HG03108 (cell line): ENCODE measurements around the gene GTSE1.

Experiments
- ATAC-seq: cut with Tn5 transposase; IDR thresholded peaks from one replicate; pipeline ENCODE4 v1.9.1; 2021; ENCODE audit warnings: moderate library complexity; ENCODE audit not compliant: unreplicated experiment

Gene GTSE1

GRCh38 chr22:46327691-46328465 is 31.2 kb downstream of the GTSE1 start:
- ATAC-seq: no peak

DNA sequence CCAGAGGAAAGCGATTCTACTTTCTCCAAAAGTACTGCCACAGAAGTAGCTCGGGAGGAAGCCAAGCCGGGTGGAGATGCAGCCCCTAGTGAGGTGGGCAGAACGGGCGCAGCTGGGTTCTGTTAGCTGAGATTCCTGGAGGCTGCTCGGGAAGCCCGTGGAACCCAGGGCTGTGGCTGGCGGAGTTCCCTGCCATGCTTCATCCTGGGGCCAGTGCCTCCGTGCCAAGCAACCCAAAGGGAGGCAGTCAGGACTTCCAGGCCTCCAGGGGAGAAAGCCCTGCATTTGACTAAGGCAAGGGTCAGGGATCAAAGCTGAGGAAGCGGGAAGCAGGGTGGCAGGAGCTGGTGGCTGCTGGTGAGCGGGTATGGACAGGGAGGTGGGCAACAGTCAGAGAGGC is 32.1 kb downstream of the GTSE1 start:
- no peak for ATAC-seq

- ATAC-seq: no peak
Observed at GRCh38 chr22:46329616-46330015, 32.9 kb downstream of the GTSE1 start.

GRCh38 chr22:46330426-46330825 is 33.8 kb downstream of the GTSE1 start:
- no peak for ATAC-seq

DNA sequence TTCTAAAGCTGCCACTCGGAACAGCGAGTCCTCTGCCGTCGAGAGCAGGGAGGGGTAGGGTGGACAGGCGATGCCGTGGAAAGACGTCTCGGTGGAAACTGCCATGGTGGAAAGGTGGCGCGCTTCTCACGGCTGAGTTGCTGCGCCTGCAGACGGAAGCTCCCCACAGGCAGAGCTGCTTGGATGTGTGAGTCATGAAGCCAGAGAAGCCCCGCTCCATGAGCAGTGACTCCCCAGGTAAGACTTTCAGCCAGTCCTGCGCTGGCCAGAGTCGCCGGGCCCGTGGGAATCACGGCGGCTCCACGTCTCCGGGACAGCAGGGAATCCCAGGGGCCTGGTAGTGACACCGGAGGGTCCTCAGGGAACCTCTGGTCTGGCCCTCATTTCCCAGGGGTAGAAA is 34.8 kb downstream of the GTSE1 start:
- ATAC-seq: no peak

DNA sequence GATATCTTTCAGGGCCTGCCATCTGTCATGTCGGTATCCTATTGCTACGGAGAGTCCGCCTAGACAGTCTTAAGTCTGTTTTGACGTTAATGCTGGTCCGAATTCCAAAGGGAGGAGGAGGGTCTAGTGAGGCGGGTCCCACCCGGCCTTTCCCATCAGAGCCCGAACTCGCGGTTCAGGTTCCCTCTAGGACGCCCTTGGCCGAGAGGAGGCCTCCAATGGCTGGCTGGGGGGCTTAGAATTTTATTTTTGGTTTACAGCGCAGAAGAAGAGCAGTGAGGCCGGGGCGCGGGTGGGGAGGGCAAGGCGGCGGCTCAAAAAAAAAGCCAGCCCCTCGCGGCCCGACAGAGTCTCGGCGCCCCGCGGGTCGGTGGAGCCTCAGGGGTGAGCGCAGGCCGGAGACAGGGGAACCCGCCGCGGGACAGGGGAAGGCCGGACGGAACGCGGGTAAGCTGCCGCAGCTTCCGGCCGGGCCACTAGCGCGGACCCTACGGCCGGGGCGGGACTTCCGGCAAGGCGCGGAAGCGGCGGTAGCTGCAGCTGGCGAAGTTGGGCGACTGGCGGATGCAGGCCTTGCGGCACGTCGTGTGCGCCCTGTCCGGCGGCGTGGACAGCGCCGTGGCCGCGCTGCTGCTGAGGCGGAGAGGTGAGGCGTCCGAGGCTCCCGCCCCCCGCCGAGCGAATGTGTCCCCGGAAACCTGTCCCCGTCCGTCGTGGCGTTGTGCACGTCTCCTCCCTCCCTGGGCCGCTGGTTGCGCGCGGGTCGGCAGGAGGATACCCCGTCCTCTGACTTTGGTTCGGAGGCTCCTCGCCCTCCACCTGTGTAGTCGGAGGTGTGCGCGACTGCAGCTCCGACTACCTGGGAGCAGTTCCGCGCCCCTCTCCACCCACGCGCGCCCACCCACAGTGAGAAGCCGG is 38.8 kb downstream of the GTSE1 start, which contains the start of gene TRMU:
Gene TRMU, plus strand, starts transcription at position 514 of the 918 bp plus-strand sequence. Its CDS starts 51 bp downstream, at position 565.
- peak; percentile 79 for ATAC-seq

DNA sequence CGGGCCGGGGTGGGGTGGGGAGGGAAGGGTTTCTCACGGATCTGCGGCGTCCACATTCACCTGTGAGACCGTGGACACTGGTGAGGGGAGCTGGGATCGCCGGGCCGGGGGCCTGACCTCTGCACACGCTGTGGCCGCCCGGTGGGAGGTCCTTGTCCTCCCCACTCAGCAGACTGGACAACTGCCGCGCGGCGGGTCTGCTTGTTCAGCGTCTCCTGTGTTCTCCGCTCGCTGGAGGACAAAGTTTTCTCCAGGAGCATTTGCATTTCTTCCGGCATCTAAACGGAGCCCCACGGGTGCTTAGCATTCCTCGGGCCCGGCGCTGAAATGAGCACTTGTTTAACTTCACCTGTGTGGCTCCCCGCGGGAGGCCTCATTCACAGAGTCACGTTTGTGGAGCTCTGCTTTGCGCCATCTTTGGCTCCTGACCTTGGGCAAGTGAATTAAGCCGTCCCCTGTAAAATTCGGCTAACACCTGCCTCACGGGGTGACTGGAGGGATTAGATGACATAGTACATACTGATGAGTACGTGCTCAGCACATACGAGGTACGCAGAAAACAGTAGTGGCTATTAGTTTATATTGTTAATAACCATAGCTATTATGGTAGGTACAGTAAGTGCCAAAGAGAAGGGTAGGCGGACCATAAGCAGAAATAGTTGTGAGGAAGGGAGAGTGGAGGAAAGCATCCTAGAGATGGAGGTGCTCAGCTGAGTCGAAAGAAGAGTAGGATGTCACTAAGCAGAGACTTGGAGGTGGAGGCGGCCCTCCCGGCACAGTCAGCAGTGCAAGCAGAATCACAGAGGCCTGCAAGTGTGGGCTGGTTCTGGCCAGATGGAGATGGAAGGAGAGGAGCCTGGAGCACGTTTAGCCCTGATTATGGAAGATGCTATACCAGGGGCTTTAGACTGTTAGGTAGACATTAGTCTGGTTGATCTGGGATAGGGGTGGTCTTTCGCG is 39.7 kb downstream of the GTSE1 start:
- ATAC-seq: no peak

- ATAC-seq: no peak
Observed at GRCh38 chr22:46337870-46338269, 41.2 kb downstream of the GTSE1 start.

GRCh38 chr22:46338636-46339035 is 42.0 kb downstream of the GTSE1 start:
- ATAC-seq: no peak

DNA sequence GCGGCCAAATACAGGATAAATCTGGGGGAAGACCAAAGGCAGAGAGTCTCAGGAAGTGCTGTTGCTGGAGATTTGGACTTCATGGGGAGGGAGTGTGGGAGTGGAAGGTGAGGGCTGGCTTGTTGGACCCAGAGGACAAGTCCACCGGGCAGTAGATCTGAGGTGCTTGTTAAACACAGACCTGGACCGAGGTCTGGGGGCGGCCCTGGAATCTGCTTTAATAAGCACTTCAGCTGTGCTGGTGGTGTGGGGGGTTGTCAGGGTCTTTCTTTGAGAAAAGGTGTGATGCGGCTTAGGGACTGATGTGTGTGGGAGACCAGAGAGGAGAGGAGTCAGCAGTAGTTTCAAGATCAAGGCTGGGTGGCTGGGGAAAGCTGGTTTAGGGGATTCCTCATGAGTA is 43.3 kb downstream of the GTSE1 start:
- ATAC-seq: no peak

DNA sequence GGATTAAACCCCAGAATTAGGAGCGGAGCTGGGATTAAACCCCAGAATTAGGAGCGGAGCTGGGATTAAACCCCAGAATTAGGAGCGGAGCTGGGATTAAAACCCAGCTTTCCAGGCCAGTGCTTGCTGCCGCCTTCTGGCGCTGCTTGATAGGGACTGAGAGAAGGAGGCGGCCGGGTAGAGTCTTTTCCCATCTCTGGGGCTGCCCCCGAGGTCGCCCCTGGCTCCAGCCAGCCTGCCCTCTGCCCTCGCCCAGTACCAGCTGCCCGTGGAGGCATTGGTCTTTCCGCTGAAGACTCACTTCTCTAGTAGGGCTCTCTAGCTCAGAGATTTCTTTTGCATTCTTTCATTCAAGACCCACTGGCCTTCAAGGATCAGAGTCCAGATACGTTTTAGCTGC is 44.0 kb downstream of the GTSE1 start:
- ATAC-seq: no peak

GRCh38 chr22:46346680-46347405 is 50.2 kb downstream of the GTSE1 start:
- ATAC-seq: no peak

GRCh38 chr22:46347646-46348045 is 51.0 kb downstream of the GTSE1 start:
- ATAC-seq: no peak

DNA sequence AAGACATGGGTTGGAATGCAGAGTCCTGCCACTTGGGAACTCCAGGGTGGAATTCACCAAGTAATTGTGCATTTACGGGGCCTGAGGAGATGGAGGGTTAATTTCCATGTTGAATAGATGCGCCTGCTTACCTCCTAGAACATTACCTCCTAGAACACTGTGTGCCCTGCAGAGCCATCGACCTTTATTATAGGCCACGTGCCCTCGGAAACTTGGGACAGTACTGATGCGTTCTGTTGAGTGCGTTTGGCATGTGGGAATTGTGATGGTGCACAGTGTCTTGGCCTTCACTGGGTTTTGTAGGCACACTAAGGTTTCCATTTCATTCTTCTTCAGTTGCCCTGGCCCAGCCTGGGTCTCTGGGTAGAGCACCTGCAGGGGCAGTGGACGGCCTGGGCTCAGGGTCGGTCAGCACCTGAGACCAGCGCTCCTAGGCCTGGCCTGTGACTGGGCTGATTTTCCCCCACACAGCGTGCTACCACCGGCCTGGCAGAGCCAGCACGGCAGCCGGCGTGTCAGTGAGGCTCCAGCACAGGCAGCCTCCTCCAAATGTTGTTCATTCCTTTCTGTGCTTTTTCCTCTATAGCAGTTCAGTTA is 51.5 kb downstream of the GTSE1 start:
- ATAC-seq: no peak

DNA sequence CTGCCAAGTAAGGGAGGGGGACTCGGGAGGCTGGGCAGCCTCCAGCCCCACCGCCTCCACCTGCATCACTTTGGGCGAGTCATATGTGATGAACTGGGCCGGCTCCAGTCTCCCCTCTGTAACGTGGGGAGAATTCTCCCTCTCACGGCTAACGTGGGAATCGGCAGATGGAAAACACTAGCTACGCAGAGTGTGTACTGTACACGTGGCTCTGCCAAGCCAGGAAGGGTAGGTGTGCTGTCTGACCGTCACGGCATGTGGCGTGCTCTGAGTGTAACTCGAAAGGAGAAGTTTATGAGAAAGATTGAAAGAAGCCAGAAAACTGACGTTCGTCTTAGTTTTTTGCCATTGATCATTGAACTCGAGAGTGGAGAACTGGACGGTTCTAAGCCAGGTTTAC is 52.6 kb downstream of the GTSE1 start:
- ATAC-seq: no peak

DNA sequence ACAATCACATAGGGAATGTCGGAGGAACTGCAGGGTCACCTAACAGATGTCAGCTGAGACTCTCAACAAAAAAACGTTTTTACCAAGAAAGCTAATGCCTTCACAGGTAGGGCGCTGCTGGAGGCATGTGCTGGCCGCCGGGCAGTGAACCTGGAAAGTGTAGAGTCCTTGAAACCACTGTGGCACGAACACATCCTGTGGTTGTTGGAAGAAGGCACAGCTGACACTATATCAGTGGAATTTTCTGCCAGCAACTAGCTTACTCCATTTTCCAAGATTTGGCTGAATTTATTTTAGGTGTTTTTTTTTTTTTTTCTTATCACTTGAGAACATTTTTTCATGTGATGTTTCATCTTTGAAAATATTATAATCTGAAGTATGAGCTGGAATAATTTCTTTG is 53.0 kb downstream of the GTSE1 start:
- no peak for ATAC-seq

DNA sequence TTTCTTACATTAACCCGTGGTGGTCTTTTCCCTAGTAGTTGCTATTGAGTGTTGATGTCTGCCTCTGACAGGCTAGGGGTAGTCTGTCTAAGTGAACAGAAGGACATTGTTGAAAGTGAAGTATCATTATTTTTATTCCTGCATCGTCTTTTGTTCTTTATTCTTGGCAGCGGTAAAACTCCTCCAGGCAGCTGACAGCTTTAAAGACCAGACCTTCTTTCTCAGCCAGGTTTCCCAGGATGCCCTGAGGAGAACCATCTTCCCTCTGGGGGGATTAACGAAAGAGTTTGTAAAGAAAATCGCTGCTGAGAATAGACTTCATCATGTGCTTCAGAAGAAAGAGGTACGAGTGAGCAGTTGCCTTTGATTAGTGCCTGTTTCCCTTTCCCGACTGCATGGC is 53.5 kb downstream of the GTSE1 start:
- ATAC-seq: no peak

DNA sequence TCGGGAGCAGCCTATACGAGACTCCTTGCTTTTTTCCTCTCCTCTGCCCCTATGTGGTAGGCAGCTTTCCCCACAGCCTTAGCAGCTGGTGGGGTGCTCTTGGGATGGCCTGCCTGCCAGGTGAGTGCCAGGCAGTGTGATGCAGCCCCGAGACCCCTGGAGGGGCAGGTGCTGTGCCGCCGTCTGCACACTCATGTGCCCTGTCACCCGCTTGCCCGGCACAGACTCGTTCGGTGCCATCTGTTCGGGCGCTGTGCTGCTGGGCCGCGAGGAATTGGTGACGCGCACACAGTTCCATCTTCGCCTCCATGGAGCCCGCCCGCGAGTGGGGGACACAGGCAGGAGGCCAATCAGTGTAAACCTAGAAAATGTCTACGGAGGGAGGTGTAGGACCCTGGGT is 54.0 kb downstream of the GTSE1 start:
- no peak for ATAC-seq

- ATAC-seq: no peak
Observed at GRCh38 chr22:46351131-46351735, 54.6 kb downstream of the GTSE1 start.
